Glutamatergic neuron (in vitro differentiated cells): Measurements from ENCODE around the gene LTBR. TPM values are rescaled to one million over a fixed set of nuclear protein-coding genes. Genes with fewer than 3 reads are reported as not detected.

Source experiments
- DNase-seq: peaks from one replicate; pipeline ENCODE4 v3.0.0; 2022
- H3K27ac Mint-ChIP-seq: one replicate; pipeline ENCODE4 v1.8.0; 2020; ENCODE audit warnings: mild to moderate bottlenecking, mixed read lengths, inconsistent platforms; ENCODE audit not compliant: unreplicated experiment
- H3K27me3 Mint-ChIP-seq: one replicate; pipeline ENCODE4 v1.8.0; 2020; ENCODE audit warnings: mild to moderate bottlenecking, moderate library complexity, mixed read lengths, inconsistent platforms; ENCODE audit not compliant: unreplicated experiment
- H3K36me3 Mint-ChIP-seq: one replicate; pipeline ENCODE4 v1.8.0; 2020; ENCODE audit warnings: mild to moderate bottlenecking, mixed read lengths, inconsistent platforms; ENCODE audit not compliant: unreplicated experiment
- H3K4me1 Mint-ChIP-seq: one replicate; pipeline ENCODE4 v1.8.0; 2020; ENCODE audit warnings: mild to moderate bottlenecking, low read depth, mixed read lengths, inconsistent platforms; ENCODE audit not compliant: unreplicated experiment
- H3K4me3 Mint-ChIP-seq: one replicate; pipeline ENCODE4 v1.8.0; 2020; ENCODE audit warnings: mild to moderate bottlenecking, mixed read lengths, inconsistent platforms; ENCODE audit not compliant: unreplicated experiment
- H3K9me3 Mint-ChIP-seq: one replicate; pipeline ENCODE4 v1.8.0; 2020; ENCODE audit warnings: mild to moderate bottlenecking, moderate library complexity, mixed read lengths, inconsistent platforms; ENCODE audit not compliant: unreplicated experiment
- total RNA-seq: library from RNA; stranded (reverse); fragmentation: NEBNext Ultra II Directional; extraction: Animal tissue kit (Norgen Biotek cat#: 25700); gene quantifications from one replicate; pipeline ENCODE4 v1.2.1, GENCODE V29; 2021; ENCODE audit not compliant: unreplicated experiment
- TF ChIP-seq, protein P1 (sequence below): fragments of 200-600 bp; sonication (generic); IDR thresholded peaks from one replicate; pipeline ENCODE4 v1.5.0; 2021; ENCODE audit not compliant: partially characterized antibody, unreplicated experiment

The LTBR gene
- total RNA-seq, 1 donor from 2014 or later, result not detected

GRCh38 chr12:6340032-6340638 lies 43.8 kb upstream of the LTBR start:
- H3K36me3 Mint-ChIP-seq, result no peaks in the 10 kb centered on the region
- TF ChIP-seq, protein P1, sequence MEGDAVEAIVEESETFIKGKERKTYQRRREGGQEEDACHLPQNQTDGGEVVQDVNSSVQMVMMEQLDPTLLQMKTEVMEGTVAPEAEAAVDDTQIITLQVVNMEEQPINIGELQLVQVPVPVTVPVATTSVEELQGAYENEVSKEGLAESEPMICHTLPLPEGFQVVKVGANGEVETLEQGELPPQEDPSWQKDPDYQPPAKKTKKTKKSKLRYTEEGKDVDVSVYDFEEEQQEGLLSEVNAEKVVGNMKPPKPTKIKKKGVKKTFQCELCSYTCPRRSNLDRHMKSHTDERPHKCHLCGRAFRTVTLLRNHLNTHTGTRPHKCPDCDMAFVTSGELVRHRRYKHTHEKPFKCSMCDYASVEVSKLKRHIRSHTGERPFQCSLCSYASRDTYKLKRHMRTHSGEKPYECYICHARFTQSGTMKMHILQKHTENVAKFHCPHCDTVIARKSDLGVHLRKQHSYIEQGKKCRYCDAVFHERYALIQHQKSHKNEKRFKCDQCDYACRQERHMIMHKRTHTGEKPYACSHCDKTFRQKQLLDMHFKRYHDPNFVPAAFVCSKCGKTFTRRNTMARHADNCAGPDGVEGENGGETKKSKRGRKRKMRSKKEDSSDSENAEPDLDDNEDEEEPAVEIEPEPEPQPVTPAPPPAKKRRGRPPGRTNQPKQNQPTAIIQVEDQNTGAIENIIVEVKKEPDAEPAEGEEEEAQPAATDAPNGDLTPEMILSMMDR, result no peak
- H3K9me3 Mint-ChIP-seq, result peaks cover 7% of the 10 kb centered on the region
- H3K27me3 Mint-ChIP-seq, result peaks cover 5% of the 10 kb centered on the region
- H3K4me3 Mint-ChIP-seq, result no peak overlapping the region
- no peak overlapping the region for H3K27ac Mint-ChIP-seq
- DNase-seq, result no peak
- H3K4me1 Mint-ChIP-seq, result peaks cover 18% of the 10 kb centered on the region

GRCh38 chr12:6340745-6341416 lies 43.1 kb upstream of the LTBR start:
- Mint-ChIP-seq H3K27ac (no peak overlapping the region), H3K4me3 (no peak overlapping the region), H3K9me3 (peaks cover 7% of the 10 kb centered on the region), H3K4me1 (peaks cover 13% of the 10 kb centered on the region), H3K36me3 (no peaks in the 10 kb centered on the region), H3K27me3 (peaks cover 5% of the 10 kb centered on the region)
- DNase-seq, result no peak
- TF ChIP-seq, protein P1, result no peak

GRCh38 chr12:6341417-6342139 lies 42.4 kb upstream of the LTBR start, which contains the start of gene TNFRSF1A:
Gene TNFRSF1A, minus strand, starts transcription at chr12:6342076. Its CDS starts 262 bp downstream, at chr12:6341814.
- peak within 1 kb of the TSS; percentile 71 for H3K27ac Mint-ChIP-seq
- H3K4me1 Mint-ChIP-seq, result peaks cover 9% of the 10 kb centered on the region
- H3K27me3 Mint-ChIP-seq, result peaks cover 3% of the 10 kb centered on the region
- H3K9me3 Mint-ChIP-seq, result peaks cover 9% of the 10 kb centered on the region
- TF ChIP-seq, protein P1, result no peak
- no peak for DNase-seq
- H3K4me3 Mint-ChIP-seq, result no peak within 1 kb of the TSS
- H3K36me3 Mint-ChIP-seq, result peaks cover 1% of the 10 kb centered on the region

- DNase-seq, result no peak
- Mint-ChIP-seq H3K36me3 (peaks cover 6% of the 10 kb centered on the region), H3K4me1 (peaks cover 7% of the 10 kb centered on the region), H3K4me3 (no peak overlapping the region), H3K27me3 (peaks cover 2% of the 10 kb centered on the region), H3K9me3 (peaks cover 9% of the 10 kb centered on the region), H3K27ac (peak overlapping the region; percentile 71)
- TF ChIP-seq, protein P1, result no peak
Observed at GRCh38 chr12:6342140-6342889, 41.6 kb upstream of the LTBR start.
